Measurements from ENCODE around the gene TRMO.
A peak's percentile ranks its signal among the peaks of the same experiment; 100 is the strongest.

The TRMO gene

GRCh38 chr9:97891736-97892135 lies 30.6 kb downstream of the TRMO start:
- no peak overlapping the region for H3K27ac ChIP-seq (ENCODE audit: low read length)
- no peak overlapping the region for H3K4me2 ChIP-seq (ENCODE audit: low read depth, low read length)
- no peak for DNase-seq
- H3K4me3 ChIP-seq (ENCODE audit: low read length) = no peak overlapping the region
- H3F3A ChIP-seq (ENCODE audit: insufficient read depth, low read length) = no peaks in the 10 kb centered on the region
- no peak overlapping the region for H2AFZ ChIP-seq (ENCODE audit: low read length)
- no peaks in the 10 kb centered on the region for H4K20me1 ChIP-seq (ENCODE audit: insufficient read depth, low read length)
- H3K9me2 ChIP-seq (replicated peaks; ENCODE audit: insufficient read depth, low read length) = no peaks in the 10 kb centered on the region
- no peaks in the 10 kb centered on the region for H3K4me1 ChIP-seq (ENCODE audit: low read length)
- H3K36me3 ChIP-seq (replicated peaks; ENCODE audit: insufficient read depth, low read length) = no peaks in the 10 kb centered on the region
- no peaks in the 10 kb centered on the region for H3K79me2 ChIP-seq (ENCODE audit: low read length)
- H3K9me3 ChIP-seq (replicated peaks; ENCODE audit: insufficient read depth, low read length) = no peaks in the 10 kb centered on the region
- TF ChIP-seq EZH2phosphoT487 (IDR thresholded peaks at IDR 0.05; ENCODE audit: low read length) (no peak), EZH2 (optimal IDR thresholded peaks at IDR 0.05; ENCODE audit: low read depth, low read length) (no peak), CTCF (IDR thresholded peaks at IDR 0.05; ENCODE audit: low read length) (no peak)
- no peak overlapping the region for H3K9ac ChIP-seq (ENCODE audit: low read length)
- H3K27me3 ChIP-seq (replicated peaks; ENCODE audit: insufficient read depth, low read length) = no peaks in the 10 kb centered on the region

GRCh38 chr9:97889941-97890887 lies 32.1 kb downstream of the TRMO start:
- Histone ChIP-seq H3K9me3 (replicated peaks; ENCODE audit: insufficient read depth, low read length) (no peaks in the 10 kb centered on the region), H3K4me3 (ENCODE audit: low read length) (no peak overlapping the region), H3K36me3 (replicated peaks; ENCODE audit: insufficient read depth, low read length) (no peaks in the 10 kb centered on the region), H3F3A (ENCODE audit: insufficient read depth, low read length) (no peaks in the 10 kb centered on the region), H3K79me2 (ENCODE audit: low read length) (no peaks in the 10 kb centered on the region), H3K27ac (ENCODE audit: low read length) (no peak overlapping the region), H4K20me1 (ENCODE audit: insufficient read depth, low read length) (no peaks in the 10 kb centered on the region), H3K4me2 (ENCODE audit: low read depth, low read length) (no peak overlapping the region), H3K4me1 (ENCODE audit: low read length) (no peaks in the 10 kb centered on the region), H3K9ac (ENCODE audit: low read length) (no peak overlapping the region), H2AFZ (ENCODE audit: low read length) (peak overlapping the region; percentile 2; the same call in 1 of the 2 replicates), H3K9me2 (replicated peaks; ENCODE audit: insufficient read depth, low read length) (no peaks in the 10 kb centered on the region), H3K27me3 (replicated peaks; ENCODE audit: insufficient read depth, low read length) (no peaks in the 10 kb centered on the region)
- no peak for TF ChIP-seq EZH2phosphoT487 (IDR thresholded peaks at IDR 0.05; ENCODE audit: low read length)
- peak; percentile 92 for TF ChIP-seq CTCF (IDR thresholded peaks at IDR 0.05; ENCODE audit: low read length)
- DNase-seq = peak; percentile 42

GRCh38 chr9:97880336-97880735 lies 42.0 kb downstream of the TRMO start:
- H3K4me1 ChIP-seq (ENCODE audit: low read length) = no peaks in the 10 kb centered on the region
- H3K27me3 ChIP-seq (replicated peaks; ENCODE audit: insufficient read depth, low read length) = no peaks in the 10 kb centered on the region
- H3K4me3 ChIP-seq (ENCODE audit: low read length) = no peak overlapping the region
- no peaks in the 10 kb centered on the region for H3F3A ChIP-seq (ENCODE audit: insufficient read depth, low read length)
- no peak for DNase-seq
- H3K27ac ChIP-seq (ENCODE audit: low read length) = no peak overlapping the region
- no peak overlapping the region for H3K4me2 ChIP-seq (ENCODE audit: low read depth, low read length)
- H3K79me2 ChIP-seq (ENCODE audit: low read length) = no peaks in the 10 kb centered on the region
- H3K9me3 ChIP-seq (replicated peaks; ENCODE audit: insufficient read depth, low read length) = no peaks in the 10 kb centered on the region
- no peak overlapping the region for H3K9ac ChIP-seq (ENCODE audit: low read length)
- H4K20me1 ChIP-seq (ENCODE audit: insufficient read depth, low read length) = no peaks in the 10 kb centered on the region
- H3K36me3 ChIP-seq (replicated peaks; ENCODE audit: insufficient read depth, low read length) = no peaks in the 10 kb centered on the region
- no peak overlapping the region for H2AFZ ChIP-seq (ENCODE audit: low read length)
- TF ChIP-seq EZH2phosphoT487 (IDR thresholded peaks at IDR 0.05; ENCODE audit: low read length) (no peak), EZH2 (optimal IDR thresholded peaks at IDR 0.05; ENCODE audit: low read depth, low read length) (no peak), CTCF (IDR thresholded peaks at IDR 0.05; ENCODE audit: low read length) (no peak)
- H3K9me2 ChIP-seq (replicated peaks; ENCODE audit: insufficient read depth, low read length) = no peaks in the 10 kb centered on the region

Measured in MM.1S (cell line).